DND-41 (cell line): Measurements from ENCODE around the gene PCDH9.

Source experiments
- EZH2 ChIP-seq: IDR thresholded peaks from 3 replicates; pipeline ENCODE4 v1.6.1; 2012; ENCODE audit warnings: borderline replicate concordance, low read depth, mild to moderate bottlenecking, moderate library complexity, low read length, inconsistent platforms; ENCODE audit not compliant: severe bottlenecking
- TF ChIP-seq, protein P1 (sequence below): IDR thresholded peaks from 2 replicates; pipeline ENCODE4 v1.5.1; 2012; ENCODE audit warnings: borderline replicate concordance, low read length, moderate library complexity, mild to moderate bottlenecking; ENCODE audit not compliant: poor library complexity, severe bottlenecking; ENCODE audit errors: extremely low read depth

DNA sequence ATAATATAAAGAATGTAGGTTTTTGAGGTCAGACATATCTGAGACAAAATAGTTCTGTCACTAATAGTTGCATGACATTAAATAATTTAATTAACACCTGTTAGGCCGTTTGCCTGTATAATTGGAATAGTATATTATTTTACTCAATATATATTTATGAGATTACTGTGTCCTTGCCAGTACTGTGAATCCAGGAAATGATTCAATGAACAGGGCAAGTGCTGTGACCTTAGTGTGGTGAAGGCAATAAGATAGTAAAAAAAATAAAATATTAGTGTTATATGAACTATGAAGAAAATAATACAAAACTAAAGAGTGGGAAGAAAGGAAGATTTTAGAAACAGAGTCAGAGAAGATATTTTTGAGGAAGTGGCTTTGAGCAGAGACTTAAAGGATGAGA lies 403.7 kb downstream of the PCDH9 start:
- TF ChIP-seq, protein P1, sequence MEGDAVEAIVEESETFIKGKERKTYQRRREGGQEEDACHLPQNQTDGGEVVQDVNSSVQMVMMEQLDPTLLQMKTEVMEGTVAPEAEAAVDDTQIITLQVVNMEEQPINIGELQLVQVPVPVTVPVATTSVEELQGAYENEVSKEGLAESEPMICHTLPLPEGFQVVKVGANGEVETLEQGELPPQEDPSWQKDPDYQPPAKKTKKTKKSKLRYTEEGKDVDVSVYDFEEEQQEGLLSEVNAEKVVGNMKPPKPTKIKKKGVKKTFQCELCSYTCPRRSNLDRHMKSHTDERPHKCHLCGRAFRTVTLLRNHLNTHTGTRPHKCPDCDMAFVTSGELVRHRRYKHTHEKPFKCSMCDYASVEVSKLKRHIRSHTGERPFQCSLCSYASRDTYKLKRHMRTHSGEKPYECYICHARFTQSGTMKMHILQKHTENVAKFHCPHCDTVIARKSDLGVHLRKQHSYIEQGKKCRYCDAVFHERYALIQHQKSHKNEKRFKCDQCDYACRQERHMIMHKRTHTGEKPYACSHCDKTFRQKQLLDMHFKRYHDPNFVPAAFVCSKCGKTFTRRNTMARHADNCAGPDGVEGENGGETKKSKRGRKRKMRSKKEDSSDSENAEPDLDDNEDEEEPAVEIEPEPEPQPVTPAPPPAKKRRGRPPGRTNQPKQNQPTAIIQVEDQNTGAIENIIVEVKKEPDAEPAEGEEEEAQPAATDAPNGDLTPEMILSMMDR = no peak
- no peak for TF ChIP-seq EZH2
